GM20431 (cell line): ENCODE measurements around the gene CNST.
"Not testable (repeated sequence)": the region's sequence is repeated elsewhere in the genome, so short reads cannot be mapped to it uniquely, and the experiment has no call there.

Source experiments
- in situ Hi-C: fragments of 300-500 bp; cut with MseI, MboI; formaldehyde crosslinking; loops from one replicate; pipeline ENCODE4 v1.15.0; 2020; ENCODE audit warnings: low sequenced_read_pairs; ENCODE audit not compliant: unreplicated experiment

Gene CNST

DNA sequence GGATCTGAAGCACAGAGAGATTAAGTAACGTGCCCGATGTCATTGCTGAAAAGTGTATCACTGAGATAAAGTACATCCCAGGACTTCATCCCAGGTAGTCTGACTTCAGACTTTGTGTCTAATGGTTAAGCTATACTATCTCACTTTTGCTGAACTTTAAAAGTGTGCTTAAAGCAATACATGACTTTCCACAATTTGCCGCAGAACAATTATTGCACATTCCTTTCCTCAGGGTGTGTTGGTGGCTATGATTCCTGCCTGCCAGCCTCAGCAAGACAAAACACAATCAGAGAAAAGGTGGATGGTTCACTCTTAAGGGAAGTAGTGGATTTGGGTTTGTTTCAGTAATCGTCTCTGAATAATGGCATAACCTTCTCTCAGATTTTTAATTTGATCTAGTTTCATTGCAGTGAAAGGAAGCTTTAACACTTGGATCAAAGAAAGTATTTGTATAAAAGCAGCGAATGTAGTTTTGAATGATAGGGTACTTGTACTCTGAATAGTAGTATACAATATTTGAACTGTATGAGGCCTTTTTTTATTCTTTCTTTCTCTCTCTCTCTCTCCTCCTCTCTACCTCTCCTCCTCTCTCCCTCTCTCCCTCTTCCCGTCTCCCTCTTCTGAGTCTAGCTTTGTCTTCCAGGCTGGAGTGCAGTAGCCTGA lies 47.0 kb downstream of the CNST start:
- in situ Hi-C loops, result no loop called here

DNA sequence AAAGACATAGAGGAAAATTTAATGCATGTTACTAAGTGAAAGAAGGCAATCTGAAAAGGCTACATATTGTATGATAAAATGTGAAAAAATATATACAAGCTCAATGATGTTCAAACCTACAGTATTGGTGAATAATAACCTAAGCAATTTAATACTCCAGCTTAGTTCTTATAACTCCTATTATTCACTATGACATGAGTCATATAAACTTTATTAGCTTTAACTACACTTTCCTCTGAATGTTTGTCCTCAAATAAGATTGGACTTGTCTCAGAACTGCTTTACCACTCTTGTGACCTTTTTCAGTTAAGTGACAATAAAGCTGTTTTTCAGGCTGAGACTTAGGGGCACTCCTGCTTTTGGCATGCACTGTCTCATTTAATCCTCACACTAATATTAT lies 50.9 kb downstream of the CNST start:
- in situ Hi-C loops, result no loop called here

DNA sequence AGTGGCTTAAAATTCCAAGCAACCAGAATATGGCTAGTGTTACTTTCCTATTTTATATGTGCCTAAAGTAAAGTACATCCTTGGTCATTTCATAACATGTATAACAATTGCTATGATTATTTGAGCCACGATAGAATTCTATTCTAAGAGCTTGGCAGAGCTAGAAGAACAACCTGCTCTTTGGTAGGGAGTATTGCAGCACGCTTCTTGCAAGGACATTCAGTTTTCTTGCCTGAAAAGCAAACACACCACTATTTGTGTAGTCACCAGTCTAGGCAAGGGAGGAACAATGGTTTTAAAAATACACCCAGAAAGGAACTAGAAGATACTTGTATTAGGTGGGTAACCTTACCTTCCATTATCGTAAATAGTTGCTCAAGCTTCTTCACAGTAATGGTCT lies 51.5 kb downstream of the CNST start:
- in situ Hi-C loops, result no loop called here

DNA sequence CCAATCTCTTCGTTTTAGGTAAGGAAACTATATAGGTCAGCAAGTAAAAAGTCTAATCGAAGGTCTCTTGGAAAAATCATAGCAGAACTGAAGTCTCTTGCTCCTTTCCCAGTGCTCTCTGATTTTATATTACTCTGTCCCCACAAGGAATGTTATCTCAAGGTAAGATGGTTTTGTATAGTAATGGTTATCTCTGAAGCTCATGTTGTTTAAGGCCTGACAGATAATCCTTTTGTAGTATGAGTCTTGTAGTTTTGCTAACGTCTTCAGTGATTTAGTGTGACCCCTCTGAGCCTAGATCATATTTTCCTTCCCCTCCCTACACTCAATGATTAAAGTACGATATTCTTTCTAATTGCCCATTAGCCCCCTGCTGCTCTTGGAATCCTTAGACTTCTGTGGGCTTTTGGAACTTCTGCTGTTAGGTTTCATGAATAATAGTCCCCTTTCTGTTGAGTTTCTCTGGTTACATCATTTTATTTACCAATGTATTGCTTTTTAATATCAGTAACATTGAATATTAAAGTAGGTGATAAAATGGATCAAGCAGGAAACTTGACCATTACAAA lies 52.1 kb downstream of the CNST start:
- in situ Hi-C loops, result no loop called here

DNA sequence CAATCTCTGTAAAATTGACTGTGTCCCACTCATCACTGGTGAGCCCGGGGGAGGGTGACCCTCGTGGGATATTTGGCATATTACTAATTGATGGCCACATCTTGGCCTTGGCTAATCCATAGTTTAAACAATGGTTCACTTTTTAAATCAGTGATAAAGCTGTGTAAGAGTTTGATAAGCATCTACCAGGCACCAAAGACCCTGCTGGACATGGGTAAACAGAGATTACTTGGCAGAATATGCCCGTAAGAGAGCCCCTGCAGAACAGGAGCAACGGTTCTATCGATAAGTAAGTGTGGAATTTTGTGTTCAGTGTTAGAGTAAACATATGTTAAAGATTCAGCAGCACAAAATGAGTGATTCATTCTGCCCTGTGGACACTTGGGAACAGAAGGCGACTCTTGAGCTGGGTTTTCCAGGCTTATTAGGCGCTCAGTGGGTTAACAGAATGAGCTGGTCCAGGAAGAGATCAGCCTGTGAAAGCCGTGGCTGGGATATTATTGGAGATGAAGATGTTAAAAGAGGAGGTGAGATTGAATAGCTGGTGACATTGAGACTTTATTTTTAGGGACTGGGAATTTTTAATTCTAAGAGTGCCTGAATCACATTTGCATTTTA lies 55.9 kb downstream of the CNST start:
- in situ Hi-C loops, result no loop called here

DNA sequence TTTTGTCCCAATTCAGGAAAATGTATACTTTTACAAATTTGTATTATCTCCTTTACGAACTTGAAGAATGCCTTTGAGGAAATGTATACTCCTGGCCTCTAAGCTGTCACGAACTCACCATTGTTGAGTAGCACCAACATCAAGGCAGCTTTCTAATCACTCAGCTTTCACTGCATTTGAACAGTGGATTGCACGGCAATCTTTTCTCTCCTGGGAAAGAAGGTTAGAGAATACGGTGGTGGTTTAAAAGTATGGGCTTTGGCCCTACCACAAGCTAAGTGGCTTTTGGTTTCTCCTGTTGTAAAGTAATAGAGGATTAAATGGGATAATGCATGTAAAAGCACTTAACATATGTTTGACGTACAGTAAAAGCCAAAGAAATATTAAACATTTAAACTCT lies 57.8 kb downstream of the CNST start:
- in situ Hi-C loops, result no loop called here

DNA sequence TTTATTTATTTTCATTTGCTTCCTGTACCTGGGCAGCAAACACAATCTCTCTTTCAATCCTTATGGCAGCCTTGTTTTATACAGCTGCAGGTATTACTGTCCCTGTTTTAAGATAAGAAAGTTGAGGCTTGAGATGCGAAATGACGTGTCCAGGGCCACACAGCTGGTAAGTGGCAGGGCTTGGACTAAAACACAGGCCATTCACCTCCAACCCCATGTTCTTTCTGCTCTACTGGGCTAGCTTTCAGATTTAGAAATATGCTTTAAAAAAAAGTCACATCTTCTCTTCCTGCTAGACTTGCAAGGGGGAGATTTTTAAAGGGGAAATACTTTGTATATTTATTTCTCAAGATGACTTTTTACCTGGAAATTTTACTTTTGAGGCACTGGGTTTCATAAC lies 62.8 kb downstream of the CNST start:
- in situ Hi-C loops, result no loop called here

DNA sequence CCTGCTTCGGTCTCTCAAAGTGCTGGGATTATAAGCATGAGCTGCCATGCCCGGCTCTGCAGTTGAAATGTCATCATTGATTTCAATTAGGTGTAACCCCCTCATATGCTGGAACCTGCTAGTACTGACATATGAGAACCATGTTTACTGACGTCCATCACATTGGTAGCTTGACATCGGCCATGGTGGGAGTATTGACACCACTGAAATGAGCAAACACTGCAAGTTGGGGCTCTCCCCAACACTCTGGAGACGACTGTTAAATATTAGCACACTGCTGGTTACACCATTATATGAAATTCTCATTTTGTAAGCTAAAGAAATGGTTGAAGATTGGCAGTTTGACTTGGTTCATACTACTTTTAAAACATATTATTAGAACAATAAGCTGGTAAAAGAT lies 63.7 kb downstream of the CNST start:
- in situ Hi-C loops, result no loop called here

DNA sequence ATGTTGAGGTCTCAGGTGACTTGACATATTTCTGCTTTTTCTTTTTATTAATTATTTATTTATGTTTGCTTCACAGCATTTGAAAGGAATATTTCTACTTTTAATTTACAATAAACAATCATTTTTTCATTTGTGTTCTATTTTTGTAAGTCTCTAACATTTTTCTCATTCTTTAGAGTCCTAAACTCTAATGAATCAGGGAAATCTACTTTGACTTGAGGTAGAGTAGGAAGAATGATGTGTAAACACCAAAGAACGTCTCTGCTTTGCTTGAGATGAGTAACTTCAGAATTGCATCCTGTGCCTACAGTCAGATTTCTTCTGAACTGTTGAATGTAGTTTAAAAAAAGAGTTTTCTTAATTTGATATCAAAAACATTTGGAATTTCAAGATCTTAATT lies 65.2 kb downstream of the CNST start:
- in situ Hi-C loops, result no loop called here

DNA sequence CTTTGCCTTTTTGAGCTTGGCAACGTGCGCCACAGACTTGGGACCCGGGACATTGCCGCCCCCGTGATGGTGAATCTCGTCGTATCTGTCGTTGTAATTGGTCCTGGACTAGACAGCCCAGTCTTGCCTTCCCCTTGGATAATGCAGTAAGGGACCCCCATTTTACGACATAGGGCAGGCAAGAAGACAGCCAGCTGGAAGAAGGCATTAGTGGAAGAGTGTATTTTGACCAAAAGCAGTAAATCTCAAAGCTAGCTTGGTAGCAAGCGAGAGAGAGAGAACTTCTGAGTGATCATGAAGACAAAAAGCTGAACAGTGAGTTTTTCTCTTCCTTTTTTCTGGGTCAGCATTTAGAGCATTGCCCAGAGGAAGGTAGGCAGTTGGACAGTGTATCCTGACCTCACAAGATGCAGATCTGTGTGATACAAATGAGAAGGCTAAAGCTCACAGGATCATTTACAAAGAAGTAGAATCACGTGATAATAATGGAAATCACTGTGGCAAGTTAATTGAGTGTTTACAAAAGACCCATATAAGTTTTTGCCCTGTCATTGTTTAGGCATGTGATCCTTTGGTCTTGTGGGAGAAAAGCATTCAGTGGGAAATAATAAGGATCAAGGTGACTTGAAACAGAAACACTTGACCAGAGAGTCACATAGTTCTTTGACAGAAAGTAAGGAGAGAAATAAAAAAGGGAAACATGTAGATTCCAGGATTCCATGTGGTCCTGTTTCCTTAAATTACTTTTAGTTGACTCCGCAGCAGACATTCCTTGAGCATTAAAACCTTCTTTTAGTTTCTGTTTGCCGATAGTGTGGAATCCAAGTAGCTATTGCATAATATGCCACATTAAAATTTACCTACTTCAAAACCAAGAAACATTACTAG lies 66.3 kb downstream of the CNST start:
- in situ Hi-C loops, result no loop called here

DNA sequence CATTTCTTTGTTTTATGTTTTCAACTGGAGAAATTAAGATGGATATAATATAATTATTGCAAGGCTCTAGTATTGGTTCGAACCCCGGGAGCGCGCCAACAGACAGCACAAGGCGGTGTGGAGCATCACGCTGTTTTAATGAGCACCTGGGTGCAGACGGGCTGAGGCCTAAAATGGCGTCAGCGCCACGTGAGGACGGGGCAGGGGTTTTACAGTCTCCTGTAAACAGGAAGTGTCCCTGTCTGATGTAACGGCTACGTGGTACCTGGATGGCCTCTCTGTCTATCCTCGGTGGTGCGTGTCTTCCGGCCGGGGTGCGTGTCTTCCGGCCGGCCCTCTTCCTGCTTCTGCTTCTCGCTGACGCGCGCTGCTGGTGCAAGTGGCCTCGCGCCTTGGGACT lies 68.4 kb downstream of the CNST start:
- in situ Hi-C loops, result not testable (repeated sequence)

DNA sequence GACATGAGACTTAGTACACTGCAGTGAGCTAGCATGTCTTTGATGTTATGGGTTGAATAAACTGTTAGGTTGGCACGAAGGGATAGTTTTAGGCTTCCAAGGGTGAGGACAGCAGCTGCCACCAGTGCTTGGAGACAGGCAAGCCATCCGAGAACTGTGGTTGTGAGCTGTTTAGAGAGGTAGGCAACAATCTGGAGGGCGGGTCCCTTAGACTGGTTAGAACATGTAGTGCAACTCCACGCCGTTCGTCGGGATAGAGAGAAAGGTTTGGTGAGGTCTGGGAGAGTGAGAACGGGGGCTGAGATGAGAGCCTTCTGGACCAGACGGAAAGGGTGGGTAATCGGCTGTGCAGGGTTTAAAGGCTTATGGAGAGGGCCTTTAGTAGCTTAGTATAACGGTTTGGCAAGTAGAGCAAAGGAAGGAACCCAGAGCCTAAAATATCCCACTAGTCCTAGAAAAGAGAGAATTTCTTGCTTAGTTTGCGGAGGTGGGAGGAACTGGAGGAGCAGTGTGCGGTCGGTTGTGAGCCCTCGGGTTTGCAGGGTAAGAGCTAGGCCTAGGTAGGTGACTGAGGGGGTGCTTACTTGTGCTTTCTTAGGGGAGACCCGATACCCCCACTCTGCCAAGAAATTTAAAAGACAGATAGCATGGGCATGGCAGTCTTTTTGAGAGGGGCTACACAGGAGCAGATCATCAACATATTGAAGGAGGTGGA lies 72.8 kb downstream of the CNST start:
- in situ Hi-C loops, result no loop called here

DNA sequence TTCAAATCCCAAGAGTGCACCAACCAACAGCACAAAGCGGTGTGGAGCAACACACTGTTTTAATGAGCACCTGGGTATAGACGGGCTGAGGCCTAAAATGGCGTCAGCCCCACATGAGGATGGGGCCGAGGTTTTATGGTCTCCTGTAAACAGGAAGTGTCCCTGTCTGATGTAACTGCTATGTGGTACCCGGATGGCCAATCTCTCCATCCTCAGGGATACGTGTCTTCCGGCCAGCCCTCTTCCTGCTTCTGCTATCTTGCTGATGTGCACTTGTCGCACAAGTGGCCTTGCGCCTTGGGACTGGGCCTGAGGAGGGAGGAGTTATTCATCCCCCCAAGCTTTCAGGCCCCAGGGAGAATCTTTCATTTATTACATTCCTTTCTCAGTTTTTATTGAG lies 73.5 kb downstream of the CNST start:
- in situ Hi-C loops, result no loop called here

DNA sequence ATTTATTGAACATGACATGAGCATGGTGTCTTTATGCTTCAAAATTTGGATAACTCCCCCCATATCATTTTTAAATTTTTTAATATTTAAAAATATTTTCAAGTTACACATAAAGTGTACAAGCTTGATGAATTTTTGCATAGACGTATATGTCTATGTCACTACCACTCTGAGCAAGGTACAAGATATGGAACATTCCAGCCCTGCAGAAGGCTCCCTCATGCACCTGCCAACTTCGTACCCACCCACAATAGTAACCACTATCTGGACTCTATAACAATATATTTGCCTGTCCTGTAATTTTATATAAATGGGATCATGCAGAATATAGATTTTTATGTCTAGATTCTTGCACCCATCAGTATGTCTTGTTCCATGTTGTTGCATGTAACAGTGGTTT lies 74.5 kb downstream of the CNST start:
- in situ Hi-C loops, result no loop called here

DNA sequence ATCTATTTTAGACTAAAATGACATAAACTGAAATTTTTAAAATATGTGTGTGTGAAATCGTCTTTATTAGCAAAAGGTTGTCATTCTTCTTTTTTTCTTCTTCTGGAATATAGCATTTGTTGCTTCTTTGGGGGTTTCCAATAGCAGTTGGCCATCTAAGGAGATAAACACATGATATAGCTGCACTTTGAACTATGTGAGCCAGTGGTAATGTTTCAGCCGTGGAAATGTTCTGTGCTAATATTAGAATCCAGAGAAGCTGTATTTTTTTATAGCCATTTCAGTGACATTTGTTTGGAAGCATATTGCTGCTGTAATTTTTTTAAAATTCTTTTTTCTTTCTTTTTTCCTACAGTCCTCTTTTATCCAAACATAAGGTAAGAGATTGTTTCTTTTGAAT lies 75.1 kb downstream of the CNST start:
- in situ Hi-C loops, result no loop called here

DNA sequence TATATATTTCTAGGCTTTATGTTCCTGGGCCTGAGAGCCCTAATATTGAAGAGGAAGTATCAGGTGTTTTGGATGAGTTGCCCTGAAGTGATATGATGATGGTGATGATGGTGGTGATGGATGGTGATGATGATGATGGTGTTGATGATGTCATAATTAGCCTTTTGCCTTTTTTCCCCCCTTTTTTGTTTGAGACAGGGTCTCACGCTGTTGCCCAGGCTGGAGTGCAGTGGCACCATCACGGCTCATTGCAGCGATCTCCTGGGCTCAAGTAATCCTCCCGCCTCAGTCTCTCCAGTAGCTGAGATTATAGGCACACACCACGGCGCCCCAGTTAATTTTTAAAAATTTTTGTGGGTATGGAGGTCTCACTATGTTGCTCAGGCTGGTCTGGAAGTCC lies 76.5 kb downstream of the CNST start:
- in situ Hi-C loops, result no loop called here

DNA sequence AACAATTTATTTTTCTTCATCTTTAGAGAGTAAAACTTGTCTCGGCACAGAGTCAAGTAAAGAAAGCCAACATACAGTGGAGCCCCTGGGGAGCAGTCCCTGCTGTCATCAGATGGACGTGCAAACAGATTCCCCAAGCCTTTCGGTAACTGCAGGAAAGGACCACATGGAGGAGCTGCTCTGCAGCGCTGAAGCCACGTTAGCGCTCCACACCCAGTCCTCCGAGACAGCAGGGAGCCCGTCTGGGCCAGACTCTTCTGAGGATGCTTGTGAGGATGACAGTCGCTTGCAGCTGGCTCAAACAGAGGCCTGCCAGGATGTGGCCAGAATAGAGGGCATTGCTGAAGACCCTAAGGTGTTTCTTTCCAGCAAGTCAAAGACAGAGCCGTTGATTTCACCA lies 80.9 kb downstream of the CNST start:
- in situ Hi-C loops, result no loop called here

DNA sequence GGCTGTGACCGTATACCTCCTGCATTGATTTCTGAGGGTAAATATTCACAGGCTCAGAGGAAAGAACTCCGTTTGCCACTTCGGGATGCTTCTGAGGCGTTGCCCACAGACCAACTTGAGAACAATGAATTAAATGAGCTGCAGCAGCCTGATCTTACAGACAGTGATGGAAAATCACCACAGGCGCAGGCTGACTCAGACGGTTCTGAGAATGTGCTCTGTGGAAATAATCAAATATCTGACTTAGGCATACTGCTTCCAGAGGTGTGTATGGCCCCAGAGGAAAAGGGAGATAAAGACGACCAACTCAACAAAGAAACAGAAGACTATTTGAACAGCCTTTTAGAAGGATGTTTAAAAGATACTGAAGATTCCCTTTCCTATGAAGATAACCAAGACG lies 81.3 kb downstream of the CNST start:
- in situ Hi-C loops, result no loop called here

DNA sequence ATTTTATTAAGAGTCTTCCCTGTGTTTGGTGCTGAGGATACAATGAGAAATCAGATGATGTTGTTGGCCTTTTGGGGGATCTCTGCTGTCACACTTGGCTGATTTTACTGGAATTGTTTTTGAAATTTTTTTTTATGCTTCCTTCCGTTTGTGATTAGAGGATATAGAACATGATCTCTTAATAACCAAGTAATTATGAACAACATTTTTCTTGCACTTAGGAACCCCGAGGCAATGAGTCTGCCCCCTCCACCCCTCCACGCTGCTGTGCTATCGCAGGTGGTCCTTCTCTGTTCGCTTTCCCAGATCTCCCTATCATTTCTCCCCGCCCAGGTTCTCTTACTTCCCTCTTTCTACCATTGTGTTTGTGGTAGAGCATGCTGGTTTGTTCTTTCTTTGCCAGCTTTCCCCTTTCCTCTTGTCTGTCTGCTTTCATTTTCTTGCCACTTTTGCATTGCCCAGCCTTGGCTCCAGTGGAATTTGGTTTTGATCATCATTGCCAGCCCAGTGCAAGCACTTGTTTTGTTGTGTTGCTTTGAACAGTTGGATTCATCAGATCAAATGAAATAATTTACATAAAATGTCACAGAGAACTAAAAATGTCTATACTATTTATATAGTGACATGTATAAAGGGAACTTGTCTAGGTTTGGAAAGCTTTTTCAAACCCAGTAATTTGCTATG lies 84.9 kb downstream of the CNST start:
- in situ Hi-C loops, result no loop called here

DNA sequence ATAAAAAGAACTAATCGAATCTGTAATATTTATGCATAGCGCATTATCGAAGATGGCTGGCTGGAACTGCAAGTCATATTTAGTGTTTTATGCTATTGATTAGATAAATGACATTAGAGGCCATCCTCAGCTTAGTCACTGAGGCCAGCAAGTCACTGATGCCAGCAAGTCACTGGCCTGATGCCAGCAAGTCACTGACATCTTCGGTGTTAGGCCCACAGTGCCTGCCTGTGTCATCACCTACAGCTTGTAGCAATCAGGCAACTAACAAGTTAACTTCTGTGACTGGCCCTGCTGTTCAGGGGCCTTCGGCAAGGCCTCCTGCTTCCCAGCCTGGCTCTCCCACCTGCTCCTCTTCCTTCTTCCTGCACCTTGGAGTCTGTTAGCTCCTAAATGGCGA lies 92.3 kb downstream of the CNST start:
- in situ Hi-C loops, result no loop called here
